Thoracic aorta (tissue), 2 donors: ENCODE measurements around the gene VGLL4. TPM values are rescaled to one million over a fixed set of nuclear protein-coding genes. Genes with fewer than 3 reads are reported as not detected.
"Not testable (repeated sequence)": the region's sequence is repeated elsewhere in the genome, so short reads cannot be mapped to it uniquely, and the experiment has no call there.

Experiments
- ATAC-seq: fragments of 150-250 bp; one replicate; pipeline ENCODE4 v1.8.0; 2017; ENCODE audit warnings: low read depth; ENCODE audit not compliant: insufficient number of reproducible peaks, low FRiP score
- DNase-seq: peaks from one replicate; pipeline ENCODE4 v3.0.0-alpha.2; 2020; ENCODE audit warnings: low spot score
- H3K27ac ChIP-seq, 2 donors: fragments of 200-600 bp; sonication (generic); 1 replicate in 1 of 2; 2 replicates in 1 of 2; pipeline ENCODE4 v1.5.1; 2016; ENCODE audit warnings: mild to moderate bottlenecking in 2 of 2, moderate library complexity in 2 of 2
- H3K27me3 ChIP-seq: fragments of 200-600 bp; sonication (generic); replicated peaks from 2 replicates; pipeline ENCODE4 v1.6.0; 2016; ENCODE audit warnings: mild to moderate bottlenecking; ENCODE audit not compliant: insufficient read depth
- H3K36me3 ChIP-seq: fragments of 200-600 bp; sonication (generic); one replicate; pipeline ENCODE4 v1.5.1; 2016
- H3K4me1 ChIP-seq, 2 donors: fragments of 200-600 bp; sonication (generic); 1 replicate in 1 of 2; 2 replicates in 1 of 2; pipeline versions ENCODE4 v1.5.1 to v1.6.0; 2016; ENCODE audit warnings: low read depth in 2 of 2, mild to moderate bottlenecking in 1 of 2; ENCODE audit not compliant: control insufficient read depth in 1 of 2
- H3K4me3 ChIP-seq: fragments of 200-600 bp; sonication (generic); 2 replicates; pipeline ENCODE4 v1.5.1; 2016; ENCODE audit warnings: mild to moderate bottlenecking
- H3K9me3 ChIP-seq: fragments of 200-600 bp; sonication (generic); 2 replicates; pipeline ENCODE4 v1.5.1; 2016
- total RNA-seq, 2 donors: library from RNA; depleted of rRNA; stranded (reverse); fragments of >200 nt; gene quantifications; one replicate each; pipeline versions ENCODE4 v1.1.0 to v1.2.3, GENCODE V29; 2016
- TF ChIP-seq, protein P1 (sequence below): fragments of 200-600 bp; sonication (generic); IDR thresholded peaks from one replicate; pipeline ENCODE4 v1.5.1; 2019; ENCODE audit warnings: antibody characterized with exemption

Gene VGLL4
- total RNA-seq, 2 donors from 2014 or later: 113 to 114 TPM

DNA sequence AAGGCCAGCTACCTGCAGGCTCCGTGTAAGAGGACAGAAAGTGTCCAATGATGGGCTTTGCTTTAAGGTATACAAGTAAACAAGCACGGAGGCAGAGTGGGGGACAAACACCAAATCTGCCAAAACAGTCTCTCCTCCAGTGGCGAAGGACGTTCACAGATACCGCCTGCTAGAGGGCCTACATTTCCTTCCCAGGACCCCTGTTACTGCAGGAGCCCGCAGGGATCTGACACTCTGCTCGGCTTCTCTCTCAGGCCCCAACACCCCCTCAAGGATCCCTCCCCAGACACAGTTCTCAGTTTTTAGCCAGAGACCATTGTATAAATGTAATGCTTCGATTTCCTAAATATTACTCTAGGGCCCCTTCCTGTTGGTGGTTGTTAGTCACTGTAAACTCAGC lies 46.0 kb upstream of the VGLL4 start:
- DNase-seq: no peak
- TF ChIP-seq, protein P1, sequence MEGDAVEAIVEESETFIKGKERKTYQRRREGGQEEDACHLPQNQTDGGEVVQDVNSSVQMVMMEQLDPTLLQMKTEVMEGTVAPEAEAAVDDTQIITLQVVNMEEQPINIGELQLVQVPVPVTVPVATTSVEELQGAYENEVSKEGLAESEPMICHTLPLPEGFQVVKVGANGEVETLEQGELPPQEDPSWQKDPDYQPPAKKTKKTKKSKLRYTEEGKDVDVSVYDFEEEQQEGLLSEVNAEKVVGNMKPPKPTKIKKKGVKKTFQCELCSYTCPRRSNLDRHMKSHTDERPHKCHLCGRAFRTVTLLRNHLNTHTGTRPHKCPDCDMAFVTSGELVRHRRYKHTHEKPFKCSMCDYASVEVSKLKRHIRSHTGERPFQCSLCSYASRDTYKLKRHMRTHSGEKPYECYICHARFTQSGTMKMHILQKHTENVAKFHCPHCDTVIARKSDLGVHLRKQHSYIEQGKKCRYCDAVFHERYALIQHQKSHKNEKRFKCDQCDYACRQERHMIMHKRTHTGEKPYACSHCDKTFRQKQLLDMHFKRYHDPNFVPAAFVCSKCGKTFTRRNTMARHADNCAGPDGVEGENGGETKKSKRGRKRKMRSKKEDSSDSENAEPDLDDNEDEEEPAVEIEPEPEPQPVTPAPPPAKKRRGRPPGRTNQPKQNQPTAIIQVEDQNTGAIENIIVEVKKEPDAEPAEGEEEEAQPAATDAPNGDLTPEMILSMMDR: no peak
- ATAC-seq: no peak
- Histone ChIP-seq H3K36me3 (no peaks in the 10 kb centered on the region), H3K27ac (no peak overlapping the region), H3K9me3 (no peaks in the 10 kb centered on the region), H3K4me3 (no peak overlapping the region), H3K27me3 (no peaks in the 10 kb centered on the region), H3K4me1 (peaks cover 3 to 15% of the 10 kb centered on the region in 2 donors)

DNA sequence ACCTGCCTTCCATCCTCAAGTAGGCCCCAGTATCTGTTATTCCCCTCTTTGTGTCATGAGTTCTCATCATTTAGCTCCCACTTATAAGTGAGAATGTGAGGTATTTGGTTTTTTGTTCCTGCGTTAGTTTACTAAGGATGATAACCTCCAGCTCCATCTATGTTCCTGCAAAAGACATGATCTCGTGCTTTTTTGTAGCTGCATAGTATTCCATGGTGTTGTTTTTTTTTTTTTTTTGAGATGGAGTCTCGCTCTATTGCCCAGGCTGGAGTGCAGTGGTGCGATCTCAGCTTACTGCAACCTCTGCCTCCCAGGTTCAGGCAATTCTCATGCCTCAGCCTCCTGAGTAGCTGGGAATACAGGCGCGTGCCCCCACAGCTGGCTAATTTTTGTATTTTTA lies 41.3 kb upstream of the VGLL4 start:
- H3K27me3 ChIP-seq, H3K4me1 ChIP-seq, H3K9me3 ChIP-seq, H3K27ac ChIP-seq, H3K36me3 ChIP-seq, ATAC-seq, H3K4me3 ChIP-seq, DNase-seq: not testable (repeated sequence)

DNA sequence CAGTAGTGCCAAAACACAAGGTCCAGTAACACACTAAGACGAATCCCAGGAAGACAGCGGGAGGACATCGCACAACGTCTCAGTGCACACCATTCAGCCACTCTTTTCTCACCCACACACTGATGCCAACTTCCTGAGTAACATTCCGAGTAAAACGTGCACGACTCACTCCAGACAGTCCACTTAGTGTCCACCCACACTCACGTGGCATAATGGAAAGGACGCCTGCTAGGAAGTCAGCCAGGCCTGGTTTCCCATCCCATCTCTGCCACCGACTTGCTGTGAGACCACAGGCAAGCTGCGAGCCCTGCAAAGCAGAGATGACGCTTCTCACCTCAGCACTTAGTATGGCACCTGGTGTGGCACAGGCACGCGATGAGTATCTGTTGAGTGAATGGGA lies 36.8 kb upstream of the VGLL4 start:
- no peak for ATAC-seq
- Histone ChIP-seq H3K9me3 (no peaks in the 10 kb centered on the region), H3K27ac (no peak overlapping the region), H3K27me3 (no peaks in the 10 kb centered on the region), H3K4me1 (no peaks in the 10 kb centered on the region), H3K4me3 (no peak overlapping the region), H3K36me3 (no peaks in the 10 kb centered on the region)
- TF ChIP-seq, protein P1: no peak
- no peak for DNase-seq

DNA sequence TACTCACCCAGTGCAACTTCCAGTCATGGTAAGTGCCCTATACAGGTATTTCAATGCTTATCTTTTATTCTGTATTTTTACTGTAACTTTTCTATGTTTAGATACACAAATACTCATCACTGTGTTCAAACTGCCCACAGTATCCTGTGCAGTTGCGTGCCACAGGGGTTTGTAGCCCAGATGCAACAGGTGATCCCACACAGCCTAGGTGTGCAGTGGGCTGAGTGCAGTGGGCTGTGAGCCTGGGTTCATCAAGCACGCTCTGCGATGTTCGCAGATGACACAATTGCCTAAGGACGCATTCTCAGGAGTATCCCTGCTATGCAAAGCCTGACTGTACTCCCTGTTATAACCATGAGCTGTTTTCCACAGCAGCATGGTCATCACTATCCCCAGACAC lies 36.2 kb upstream of the VGLL4 start:
- ATAC-seq: no peak

DNA sequence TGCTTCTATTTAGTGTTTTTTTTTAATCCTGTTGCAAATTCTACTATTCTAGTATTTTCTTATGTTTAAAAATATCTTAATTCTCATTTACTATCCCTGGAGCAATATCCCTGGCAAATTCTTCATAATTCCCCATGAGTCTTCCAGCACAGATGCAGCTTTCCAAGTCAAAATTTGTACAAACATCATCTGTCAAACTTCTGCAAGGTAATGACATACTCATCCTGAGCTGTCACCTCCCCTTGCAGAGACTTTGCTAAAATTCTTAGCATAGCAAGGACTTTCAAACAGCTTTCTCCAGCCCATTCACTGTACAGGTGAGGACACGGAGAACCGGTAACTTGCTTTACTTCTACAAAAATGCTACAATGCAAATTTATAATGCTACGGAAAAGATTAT lies 28.6 kb upstream of the VGLL4 start:
- ATAC-seq (no peak), DNase-seq (no peak)
- Histone ChIP-seq H3K9me3 (no peaks in the 10 kb centered on the region), H3K36me3 (no peaks in the 10 kb centered on the region), H3K27me3 (no peaks in the 10 kb centered on the region), H3K27ac (peak overlapping the region; percentile 44 to 54), H3K4me3 (peak overlapping the region; percentile 58), H3K4me1 (peaks cover 40 to 49% of the 10 kb centered on the region in 2 donors)
- TF ChIP-seq, protein P1: no peak

More for the DNA sequence above, 36.2 kb upstream of the VGLL4 start:
- no peak overlapping the region for H3K4me3 ChIP-seq
- H3K27ac ChIP-seq: no peak overlapping the region
- H3K36me3 ChIP-seq: no peaks in the 10 kb centered on the region
- no peak for DNase-seq
- TF ChIP-seq, protein P1: no peak
- H3K9me3 ChIP-seq: no peaks in the 10 kb centered on the region
- no peaks in the 10 kb centered on the region for H3K27me3 ChIP-seq
- no peaks in the 10 kb centered on the region for H3K4me1 ChIP-seq

DNA sequence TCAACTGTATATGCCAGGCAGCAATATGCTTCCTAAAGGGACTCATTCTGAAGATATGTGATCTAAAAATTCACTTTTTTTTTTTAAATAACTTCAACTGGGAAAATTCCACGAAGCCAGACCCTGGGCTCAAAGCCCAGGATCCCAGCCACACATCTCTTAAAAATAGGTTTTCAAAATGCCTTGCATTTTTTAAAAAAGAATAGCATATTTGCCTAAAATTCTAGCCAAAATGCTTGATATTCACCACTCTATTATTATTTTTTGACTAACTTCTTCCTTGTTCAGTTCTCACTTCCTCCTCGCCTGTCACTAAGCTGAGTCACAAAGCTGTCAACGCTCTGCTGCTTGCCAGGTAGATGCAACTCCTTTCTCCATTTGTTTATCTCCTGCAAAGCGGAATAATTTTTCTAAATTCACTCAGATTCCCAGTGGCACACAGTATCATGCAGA lies 28.0 kb upstream of the VGLL4 start:
- TF ChIP-seq, protein P1: no peak
- Histone ChIP-seq H3K4me1 (peaks cover 40 to 49% of the 10 kb centered on the region in 2 donors), H3K9me3 (no peaks in the 10 kb centered on the region), H3K27ac (peak overlapping the region; percentile 3 to 44), H3K36me3 (no peaks in the 10 kb centered on the region), H3K27me3 (no peaks in the 10 kb centered on the region), H3K4me3 (peak overlapping the region; percentile 58)
- DNase-seq: no peak
- ATAC-seq: no peak
